Hepatocyte (in vitro differentiated cells): ENCODE results near the gene KPNA3. TPM values are rescaled to one million over a fixed set of nuclear protein-coding genes. Genes with fewer than 3 reads are reported as not detected.
"Not testable (repeated sequence)": the region's sequence is repeated elsewhere in the genome, so short reads cannot be mapped to it uniquely, and the experiment has no call there.

Source experiments
- DNase-seq: peaks from one replicate; pipeline ENCODE4 v3.0.0-alpha.2; 2016; ENCODE audit warnings: low spot score
- H2AFZ ChIP-seq: fragments of 200-600 bp; sonication (generic); 2 replicates; pipeline ENCODE4 v1.6.0; 2016; ENCODE audit warnings: antibody characterized with exemption, mild to moderate bottlenecking
- H3K27ac ChIP-seq: fragments of 200-600 bp; sonication (generic); 2 replicates; pipeline ENCODE4 v1.5.1; 2016; ENCODE audit warnings: mild to moderate bottlenecking
- H3K27me3 ChIP-seq: fragments of 200-600 bp; sonication (generic); 2 replicates; pipeline ENCODE4 v1.6.1; 2016
- H3K36me3 ChIP-seq: fragments of 200-600 bp; sonication (generic); replicated peaks from 2 replicates; pipeline ENCODE4 v1.5.1; 2016; ENCODE audit warnings: low read depth; ENCODE audit not compliant: insufficient read depth
- H3K4me1 ChIP-seq: fragments of 200-600 bp; sonication (generic); 2 replicates; pipeline ENCODE4 v1.5.1; 2016; ENCODE audit warnings: mild to moderate bottlenecking, moderate library complexity; ENCODE audit not compliant: insufficient read depth
- H3K4me2 ChIP-seq: fragments of 200-600 bp; sonication (generic); 2 replicates; pipeline ENCODE4 v1.6.0; 2016
- H3K4me3 ChIP-seq: fragments of 200-600 bp; sonication (generic); 2 replicates; pipeline ENCODE4 v1.5.1; 2016; ENCODE audit warnings: mild to moderate bottlenecking
- H3K79me2 ChIP-seq: fragments of 200-600 bp; sonication (generic); 2 replicates; pipeline ENCODE4 v1.6.0; 2017; ENCODE audit warnings: mild to moderate bottlenecking
- H3K9me2 ChIP-seq: fragments of 200-600 bp; sonication (generic); replicated peaks from 2 replicates; pipeline ENCODE4 v1.6.0; 2017; ENCODE audit warnings: mild to moderate bottlenecking; ENCODE audit not compliant: insufficient read depth
- H3K9me3 ChIP-seq: fragments of 200-600 bp; sonication (generic); 2 replicates; pipeline ENCODE4 v1.5.1; 2016; ENCODE audit warnings: low read depth, mild to moderate bottlenecking
- H4K20me1 ChIP-seq: fragments of 200-600 bp; sonication (generic); 2 replicates; pipeline ENCODE4 v1.6.0; 2016; ENCODE audit warnings: mild to moderate bottlenecking; ENCODE audit not compliant: insufficient read depth, poor library complexity, severe bottlenecking
- CTCF ChIP-seq: fragments of 200-600 bp; sonication (generic); IDR thresholded peaks from 2 replicates; pipeline ENCODE4 v1.5.1; 2016; ENCODE audit warnings: antibody characterized with exemption, mild to moderate bottlenecking; ENCODE audit not compliant: poor library complexity
- EZH2 ChIP-seq: fragments of 200-600 bp; sonication (generic); IDR thresholded peaks from 2 replicates; pipeline ENCODE4 v1.6.1; 2016; ENCODE audit warnings: antibody characterized with exemption, mild to moderate bottlenecking, borderline replicate concordance
- EZH2phosphoT487 ChIP-seq: fragments of 200-600 bp; sonication (generic); IDR thresholded peaks from one replicate; pipeline ENCODE4 v1.6.1; 2018; ENCODE audit warnings: antibody characterized with exemption, mild to moderate bottlenecking, low read depth, moderate library complexity; ENCODE audit not compliant: unreplicated experiment, severe bottlenecking
- WGBS: methylation state at CpG from one replicate; pipeline ENCODE4 v1.1.6; 2016; ENCODE audit warnings: low lambda C conversion rate; ENCODE audit errors: missing lambda C conversion rate; 5-methylcytosine and 5-hydroxymethylcytosine counted together
- polyA plus RNA-seq: library from polyadenylated mRNA; unstranded; fragments of >200 nt; fragmentation: Nextera tagmentation; extraction: Ambion mirVana; gene quantifications from 2 replicates; pipeline ENCODE4 v1.2.1, GENCODE V29; 2016
- total RNA-seq: library from RNA; depleted of rRNA; stranded (reverse); fragments of >200 nt; gene quantifications from 2 replicates; pipeline ENCODE4 v1.2.3, GENCODE V29; 2014

Gene KPNA3
- total and polyA plus RNA-seq, 2 experiments from 2014 or later = 41.1 to 61.8 TPM

- Histone ChIP-seq H3K4me1 (no peaks in the 10 kb centered on the region), H3K36me3 (peaks cover 6% of the 10 kb centered on the region), H3K4me2 (no peak overlapping the region), H2AFZ (no peak overlapping the region), H4K20me1 (no peaks in the 10 kb centered on the region), H3K27me3 (no peaks in the 10 kb centered on the region), H3K27ac (no peak overlapping the region), H3K4me3 (no peak overlapping the region), H3K9me3 (peaks cover 15% of the 10 kb centered on the region), H3K79me2 (peaks cover 11% of the 10 kb centered on the region), H3K9me2 (no peaks in the 10 kb centered on the region)
- TF ChIP-seq EZH2 = no peak
- DNase-seq = no peak
- WGBS = 96% methylated on average over 1 of the region's 1 CpG
Measured at GRCh38 chr13:49714757-49715156, 77.7 kb downstream of the KPNA3 start.

- WGBS = 58% methylated on average over 2 of the region's 2 CpGs
- Histone ChIP-seq H3K36me3 (no peaks in the 10 kb centered on the region), H3K27ac (peak overlapping the region; percentile 42), H3K9me3 (peaks cover 15% of the 10 kb centered on the region), H2AFZ (no peak overlapping the region), H3K79me2 (peaks cover 11% of the 10 kb centered on the region), H3K27me3 (no peaks in the 10 kb centered on the region), H4K20me1 (no peaks in the 10 kb centered on the region), H3K9me2 (no peaks in the 10 kb centered on the region), H3K4me1 (no peaks in the 10 kb centered on the region), H3K4me2 (no peak overlapping the region), H3K4me3 (no peak overlapping the region)
- TF ChIP-seq EZH2phosphoT487 (no peak), CTCF (no peak), EZH2 (no peak)
- peak; percentile 26 for DNase-seq
Measured at GRCh38 chr13:49711218-49711863, 81.1 kb downstream of the KPNA3 start.

- H2AFZ ChIP-seq, H3K4me3 ChIP-seq, H3K4me1 ChIP-seq, H3K27ac ChIP-seq, H3K36me3 ChIP-seq, H3K9me3 ChIP-seq, H3K79me2 ChIP-seq, H3K27me3 ChIP-seq, H4K20me1 ChIP-seq, DNase-seq, H3K9me2 ChIP-seq, H3K4me2 ChIP-seq: not testable (repeated sequence)
- 97% methylated on average over 7 of the region's 7 CpGs for WGBS
Measured at GRCh38 chr13:49704264-49704663, 88.2 kb downstream of the KPNA3 start.

GRCh38 chr13:49701491-49701890 lies 91.0 kb downstream of the KPNA3 start:
- Histone ChIP-seq H4K20me1 (no peaks in the 10 kb centered on the region), H3K4me2 (no peak overlapping the region), H3K27ac (no peak overlapping the region), H3K79me2 (no peaks in the 10 kb centered on the region), H3K9me3 (no peaks in the 10 kb centered on the region), H3K36me3 (peaks cover 7% of the 10 kb centered on the region), H3K27me3 (no peaks in the 10 kb centered on the region), H3K4me3 (no peak overlapping the region), H3K4me1 (no peaks in the 10 kb centered on the region), H2AFZ (no peak overlapping the region), H3K9me2 (no peaks in the 10 kb centered on the region)
- DNase-seq = no peak
- TF ChIP-seq CTCF = no peak
- TF ChIP-seq EZH2 = no peak
- TF ChIP-seq EZH2phosphoT487 = no peak
